B cell (primary cell): ENCODE results near the gene PFDN2. TPM values are rescaled to one million over a fixed set of nuclear protein-coding genes. Genes with fewer than 3 reads are reported as not detected.

ENCODE experiments used
- ATAC-seq: fragments of 200-7000 bp; cut with Tn5 transposase; one replicate; pipeline ENCODE4 v1.10.0; 2021; ENCODE audit warnings: low read depth, mild to moderate bottlenecking, moderate number of reproducible peaks, moderate library complexity
- CTCF ChIA-PET: fragments of 350-600 bp; sonication (Branson Sonifier 250); formaldehyde crosslinking; loops from one replicate; lab custom pipeline; 2021; ENCODE audit warnings: antibody characterized with exemption, inconsistent platforms; lab: Charles Lee
- POLR2A ChIA-PET: fragments of 350-600 bp; sonication (Branson Sonifier 250); formaldehyde crosslinking; loops from one replicate; lab custom pipeline; 2021; ENCODE audit warnings: antibody characterized with exemption; lab: Charles Lee
- DNase-seq: peaks from one replicate; pipeline ENCODE4 v3.0.0; 2013
- H2AFZ ChIP-seq: 2 replicates; pipeline ENCODE4 v1.6.1; 2012; ENCODE audit warnings: mild to moderate bottlenecking, low read depth, low read length; ENCODE audit not compliant: insufficient read depth, poor library complexity, severe bottlenecking
- H3K27ac ChIP-seq, 2 donors: 1 replicate in 1 of 2; 2 replicates in 1 of 2; pipeline ENCODE4 v1.5.1; 2012 to 2013; ENCODE audit warnings: low read length in 2 of 2, mild to moderate bottlenecking in 2 of 2, moderate library complexity in 1 of 2
- H3K27me3 ChIP-seq, 4 experiments: fragments of 200-600 bp in 1 of 4; sonication (generic) in 1 of 4; replicated peaks in 1 of 4; 1 replicate in 2 of 4; 2 replicates in 2 of 4; pipeline versions ENCODE4 v1.6.1 to v1.7.0; 2013 to 2016; ENCODE audit warnings: low read length in 3 of 4, mild to moderate bottlenecking in 2 of 4, mixed read lengths in 1 of 4, moderate library complexity in 1 of 4; ENCODE audit not compliant: insufficient read depth in 4 of 4, control insufficient read depth in 3 of 4; ENCODE audit errors: control extremely low read depth in 1 of 4
- H3K36me3 ChIP-seq, 2 experiments: replicated peaks in 1 of 2; 1 replicate in 1 of 2; 2 replicates in 1 of 2; pipeline versions ENCODE4 v1.6.1 to v1.7.1; 2013; ENCODE audit warnings: low read length in 1 of 2; ENCODE audit not compliant: insufficient read depth in 2 of 2, control insufficient read depth in 1 of 2; ENCODE audit errors: control extremely low read depth in 1 of 2, extremely low read depth in 1 of 2
- H3K4me1 ChIP-seq, 2 donors: fragments of 200-600 bp in 1 of 2; sonication (generic) in 1 of 2; 1 replicate in 1 of 2; 2 replicates in 1 of 2; pipeline versions ENCODE4 v1.5.1 to v1.6.1; 2013 to 2017; ENCODE audit warnings: low read length in 2 of 2; ENCODE audit not compliant: control insufficient read depth in 2 of 2, insufficient read depth in 2 of 2
- H3K4me2 ChIP-seq: replicated peaks from 2 replicates; pipeline ENCODE3; 2012; ENCODE audit warnings: mild to moderate bottlenecking, low read depth, low read length; ENCODE audit not compliant: poor library complexity, severe bottlenecking
- H3K4me3 ChIP-seq, 5 experiments: fragments of 200-600 bp in 1 of 5; sonication (generic) in 1 of 5; 1 replicate in 3 of 5; 2 replicates in 2 of 5; pipeline versions ENCODE4 v1.5.1 to v1.7.0; 2011 to 2016; ENCODE audit warnings: low read length in 4 of 5, mild to moderate bottlenecking in 4 of 5, low read depth in 2 of 5, control low read depth in 1 of 5, moderate library complexity in 1 of 5; ENCODE audit not compliant: insufficient read depth in 1 of 5; ENCODE audit errors: control extremely low read depth in 1 of 5, extremely low read depth in 1 of 5
- H3K79me2 ChIP-seq: fragments of 200-600 bp; sonication (generic); one replicate; pipeline ENCODE4 v1.6.0; 2016; ENCODE audit warnings: low read length; ENCODE audit not compliant: control insufficient read depth, insufficient read depth
- H3K9ac ChIP-seq: fragments of 200-600 bp; sonication (generic); 2 replicates; pipeline ENCODE4 v1.6.1; 2017; ENCODE audit warnings: mild to moderate bottlenecking, low read length, moderate library complexity
- H3K9me3 ChIP-seq, 3 donors: one replicate each; pipeline versions ENCODE4 v1.6.1 to v1.7.1; 2013; ENCODE audit warnings: low read length in 2 of 3; ENCODE audit not compliant: control insufficient read depth in 2 of 3, insufficient read depth in 1 of 3; ENCODE audit errors: control extremely low read depth in 1 of 3
- H4K20me1 ChIP-seq: 2 replicates; pipeline ENCODE4 v1.6.0; 2012; ENCODE audit warnings: mild to moderate bottlenecking, low read length; ENCODE audit not compliant: insufficient read depth, control insufficient read depth, poor library complexity, severe bottlenecking
- H3K27ac Mint-ChIP-seq: one replicate; pipeline ENCODE4 v1.8.0; 2021; ENCODE audit warnings: mixed read lengths
- H3K27me3 Mint-ChIP-seq: one replicate; pipeline ENCODE4 v1.8.0; 2021; ENCODE audit warnings: mixed read lengths
- H3K4me1 Mint-ChIP-seq: one replicate; pipeline ENCODE4 v1.8.0; 2021; ENCODE audit warnings: mixed read lengths
- H3K4me3 Mint-ChIP-seq: one replicate; pipeline ENCODE4 v1.8.0; 2021; ENCODE audit warnings: mixed read lengths
- H3K9me3 Mint-ChIP-seq: one replicate; pipeline ENCODE4 v1.8.0; 2022; ENCODE audit warnings: mixed read lengths; ENCODE audit not compliant: insufficient read depth
- EZH2 ChIP-seq: IDR thresholded peaks from 2 replicates; pipeline ENCODE4 v1.6.1; 2012; ENCODE audit warnings: borderline replicate concordance, low read depth, mild to moderate bottlenecking, moderate library complexity, low read length; ENCODE audit not compliant: insufficient read depth, poor library complexity, severe bottlenecking
- WGBS: methylation state at CpG from one replicate; pipeline ENCODE4 v1.1.5; 2013; ENCODE audit warnings: missing lambda C conversion rate; ENCODE audit not compliant: insufficient coverage; 5-methylcytosine and 5-hydroxymethylcytosine counted together
- intact Hi-C: fragments of 100-400 bp; cut with micrococcal nuclease; formaldehyde crosslinking; loops from one replicate; pipeline ENCODE4 v1.10.0; 2022
- polyA plus RNA-seq: library from polyadenylated mRNA; depleted of rRNA; stranded (reverse); fragments of >200 nt; gene quantifications from 2 replicates; pipeline ENCODE4 v1.2.3, GENCODE V29; 2012
- total RNA-seq, 2 donors: library from RNA; stranded (reverse); fragments of 120-200 nt in 1 of 2; gene quantifications; 1 replicate in 1 of 2; 2 replicates in 1 of 2; pipeline versions ENCODE4 v1.2.3 to v1.2.4, GENCODE V29; 2013 to 2022
- TF ChIP-seq, protein P1 (sequence below): fragments of 200-600 bp; IDR thresholded peaks from one replicate; pipeline ENCODE4 v1.8.0; 2022; ENCODE audit warnings: antibody characterized with exemption, mild to moderate bottlenecking

The PFDN2 gene
- total and polyA plus RNA-seq, 2 donors (not counting 1 experiment from before 2014, with no cell fraction given): 29.9 to 43.2 TPM

DNA sequence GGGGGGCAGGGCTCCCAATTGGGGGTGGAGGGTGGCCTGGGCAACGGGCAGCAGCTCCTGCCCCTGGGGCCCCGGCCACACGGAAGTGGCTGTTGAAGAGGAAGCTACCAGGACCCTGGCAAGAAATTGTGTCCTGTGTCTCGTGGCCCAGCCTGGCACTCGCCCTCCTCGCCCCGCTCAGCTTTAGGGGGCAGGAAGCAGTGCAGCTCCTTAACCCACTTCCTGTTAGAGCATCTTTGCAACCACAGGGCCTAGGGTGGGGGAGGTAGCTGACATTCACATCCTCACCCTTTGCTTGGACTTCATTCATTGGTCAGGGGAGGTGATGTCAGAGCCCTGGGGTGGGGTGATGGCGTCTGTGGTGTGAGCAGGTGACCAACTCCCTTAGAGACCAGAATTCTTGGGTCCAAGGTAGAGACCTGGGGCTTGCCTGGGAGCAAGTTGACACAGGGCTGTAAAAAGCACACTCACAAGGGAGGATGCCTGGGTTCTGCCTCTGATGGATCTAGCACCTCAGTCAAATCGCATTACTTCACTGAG lies 48.0 kb downstream of the PFDN2 start, which contains the start of gene ARHGAP30:
Gene ARHGAP30, minus strand, starts transcription at position 161 of the 540 bp plus-strand sequence. CDS start 267 bp downstream, outside the sequence.
- Histone ChIP-seq H3K27ac (peak within 1 kb of the TSS; percentile 95 to 96), H3K9me3 (no peaks in the 10 kb centered on the region), H3K4me1 (peaks cover 34 to 53% of the 10 kb centered on the region in 2 donors), H3K27me3 (no peaks in the 10 kb centered on the region), H3K79me2 (peaks cover 72% of the 10 kb centered on the region), H4K20me1 (peaks cover 24% of the 10 kb centered on the region), H2AFZ (peak within 1 kb of the TSS; percentile 65), H3K36me3 (peaks cover 2 to 8% of the 10 kb centered on the region in 2 experiments), H3K4me3 (peak within 1 kb of the TSS; percentile 76 to 97 (median 91)), H3K4me2 (peak within 1 kb of the TSS; percentile 97), H3K9ac (peak within 1 kb of the TSS; percentile 92)
- ChIA-PET CTCF (interaction anchor here (0.8 to 8.9 kb wide), 23 partner anchors 9 to 316 kb away, joined by 3 to 142 read pairs (median 4); partner anchors contain the start of genes DEDD, F11R, KLHDC9 and TOMM40L), POLR2A (interaction anchor here (0.6 to 6.8 kb wide), 11 partner anchors 19 to 111 kb away, joined by 3 to 108 read pairs (median 7); partner anchors contain the start of genes DEDD, KLHDC9, TSTD1 and UFC1)
- peaks cover 47% of the 10 kb centered on the region for H3K4me1 Mint-ChIP-seq
- WGBS: 7% methylated on average over 9 of the region's 9 CpGs
- TF ChIP-seq, protein P1, sequence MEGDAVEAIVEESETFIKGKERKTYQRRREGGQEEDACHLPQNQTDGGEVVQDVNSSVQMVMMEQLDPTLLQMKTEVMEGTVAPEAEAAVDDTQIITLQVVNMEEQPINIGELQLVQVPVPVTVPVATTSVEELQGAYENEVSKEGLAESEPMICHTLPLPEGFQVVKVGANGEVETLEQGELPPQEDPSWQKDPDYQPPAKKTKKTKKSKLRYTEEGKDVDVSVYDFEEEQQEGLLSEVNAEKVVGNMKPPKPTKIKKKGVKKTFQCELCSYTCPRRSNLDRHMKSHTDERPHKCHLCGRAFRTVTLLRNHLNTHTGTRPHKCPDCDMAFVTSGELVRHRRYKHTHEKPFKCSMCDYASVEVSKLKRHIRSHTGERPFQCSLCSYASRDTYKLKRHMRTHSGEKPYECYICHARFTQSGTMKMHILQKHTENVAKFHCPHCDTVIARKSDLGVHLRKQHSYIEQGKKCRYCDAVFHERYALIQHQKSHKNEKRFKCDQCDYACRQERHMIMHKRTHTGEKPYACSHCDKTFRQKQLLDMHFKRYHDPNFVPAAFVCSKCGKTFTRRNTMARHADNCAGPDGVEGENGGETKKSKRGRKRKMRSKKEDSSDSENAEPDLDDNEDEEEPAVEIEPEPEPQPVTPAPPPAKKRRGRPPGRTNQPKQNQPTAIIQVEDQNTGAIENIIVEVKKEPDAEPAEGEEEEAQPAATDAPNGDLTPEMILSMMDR: no peak
- no peak for TF ChIP-seq EZH2
- peak within 1 kb of the TSS; percentile 98 for H3K27ac Mint-ChIP-seq
- no peaks in the 10 kb centered on the region for H3K9me3 Mint-ChIP-seq
- peak within 1 kb of the TSS; percentile 100 for H3K4me3 Mint-ChIP-seq
- ATAC-seq (peak; percentile 78), DNase-seq (peak; percentile 93)
- no peaks in the 10 kb centered on the region for H3K27me3 Mint-ChIP-seq
- intact Hi-C loops: loop anchor here (1.0 to 5.0 kb wide), 3 partner anchors 28 to 83 kb away; partner anchors contain the start of genes DEDD, KLHDC9 and UFC1
